ENCODE measurements around the gene ANAPC7.
"Not testable (repeated sequence)": the region's sequence is repeated elsewhere in the genome, so short reads cannot be mapped to it uniquely, and the experiment has no call there.

DNA sequence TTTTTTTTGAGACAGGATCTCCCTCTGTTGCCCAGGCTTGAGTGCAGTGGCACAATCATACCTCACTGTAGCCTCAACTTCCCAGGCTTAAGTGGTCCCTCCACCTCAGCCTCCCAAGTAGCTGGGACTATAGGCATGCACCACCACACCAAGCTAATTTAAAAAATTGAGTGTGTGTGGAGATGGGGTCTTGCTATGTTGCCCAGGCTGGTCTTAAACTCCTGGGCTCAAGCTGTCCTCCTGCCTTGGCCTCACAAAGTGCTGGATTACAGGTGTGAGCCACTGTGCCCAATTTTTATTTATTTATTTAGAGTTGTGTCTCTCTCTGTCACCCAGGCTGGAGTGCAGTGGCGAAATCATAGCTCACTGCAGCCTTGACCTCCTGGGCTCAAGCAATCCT lies 17.1 kb upstream of the ANAPC7 start:
- TF ChIP-seq, protein P1, sequence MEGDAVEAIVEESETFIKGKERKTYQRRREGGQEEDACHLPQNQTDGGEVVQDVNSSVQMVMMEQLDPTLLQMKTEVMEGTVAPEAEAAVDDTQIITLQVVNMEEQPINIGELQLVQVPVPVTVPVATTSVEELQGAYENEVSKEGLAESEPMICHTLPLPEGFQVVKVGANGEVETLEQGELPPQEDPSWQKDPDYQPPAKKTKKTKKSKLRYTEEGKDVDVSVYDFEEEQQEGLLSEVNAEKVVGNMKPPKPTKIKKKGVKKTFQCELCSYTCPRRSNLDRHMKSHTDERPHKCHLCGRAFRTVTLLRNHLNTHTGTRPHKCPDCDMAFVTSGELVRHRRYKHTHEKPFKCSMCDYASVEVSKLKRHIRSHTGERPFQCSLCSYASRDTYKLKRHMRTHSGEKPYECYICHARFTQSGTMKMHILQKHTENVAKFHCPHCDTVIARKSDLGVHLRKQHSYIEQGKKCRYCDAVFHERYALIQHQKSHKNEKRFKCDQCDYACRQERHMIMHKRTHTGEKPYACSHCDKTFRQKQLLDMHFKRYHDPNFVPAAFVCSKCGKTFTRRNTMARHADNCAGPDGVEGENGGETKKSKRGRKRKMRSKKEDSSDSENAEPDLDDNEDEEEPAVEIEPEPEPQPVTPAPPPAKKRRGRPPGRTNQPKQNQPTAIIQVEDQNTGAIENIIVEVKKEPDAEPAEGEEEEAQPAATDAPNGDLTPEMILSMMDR (IDR thresholded peaks at IDR 0.05; ENCODE audit: low read length) = not testable (repeated sequence)
- TF ChIP-seq EZH2 (IDR thresholded peaks at IDR 0.05; ENCODE audit: borderline replicate concordance, low read length) = not testable (repeated sequence)

All from OCI-LY1 (cell line).